Measurements from ENCODE around the gene NRSN1.

The NRSN1 gene

GRCh38 chr6:24152014-24152413 lies 26.0 kb downstream of the NRSN1 start:
- H3K36me3 ChIP-seq (ENCODE audit: low read length) = no peaks in the 10 kb centered on the region
- H3K9me3 ChIP-seq (ENCODE audit: insufficient read depth, low read length) = no peaks in the 10 kb centered on the region
- H3K4me3 ChIP-seq (ENCODE audit: insufficient read depth, low read length, poor library complexity, severe bottlenecking) = no peak overlapping the region
- H4K20me1 ChIP-seq (ENCODE audit: low read depth, low read length) = no peaks in the 10 kb centered on the region
- no peaks in the 10 kb centered on the region for H3F3A ChIP-seq (ENCODE audit: insufficient read depth)
- H3K27me3 ChIP-seq (ENCODE audit: low read length) = no peaks in the 10 kb centered on the region
- H3K27ac ChIP-seq (ENCODE audit: low read depth, low read length) = no peak overlapping the region
- H3K79me2 ChIP-seq (ENCODE audit: insufficient read depth, low read length) = no peaks in the 10 kb centered on the region
- H3K4me2 ChIP-seq (ENCODE audit: low read depth, low read length, poor library complexity, severe bottlenecking) = no peak overlapping the region
- TF ChIP-seq, protein P1, sequence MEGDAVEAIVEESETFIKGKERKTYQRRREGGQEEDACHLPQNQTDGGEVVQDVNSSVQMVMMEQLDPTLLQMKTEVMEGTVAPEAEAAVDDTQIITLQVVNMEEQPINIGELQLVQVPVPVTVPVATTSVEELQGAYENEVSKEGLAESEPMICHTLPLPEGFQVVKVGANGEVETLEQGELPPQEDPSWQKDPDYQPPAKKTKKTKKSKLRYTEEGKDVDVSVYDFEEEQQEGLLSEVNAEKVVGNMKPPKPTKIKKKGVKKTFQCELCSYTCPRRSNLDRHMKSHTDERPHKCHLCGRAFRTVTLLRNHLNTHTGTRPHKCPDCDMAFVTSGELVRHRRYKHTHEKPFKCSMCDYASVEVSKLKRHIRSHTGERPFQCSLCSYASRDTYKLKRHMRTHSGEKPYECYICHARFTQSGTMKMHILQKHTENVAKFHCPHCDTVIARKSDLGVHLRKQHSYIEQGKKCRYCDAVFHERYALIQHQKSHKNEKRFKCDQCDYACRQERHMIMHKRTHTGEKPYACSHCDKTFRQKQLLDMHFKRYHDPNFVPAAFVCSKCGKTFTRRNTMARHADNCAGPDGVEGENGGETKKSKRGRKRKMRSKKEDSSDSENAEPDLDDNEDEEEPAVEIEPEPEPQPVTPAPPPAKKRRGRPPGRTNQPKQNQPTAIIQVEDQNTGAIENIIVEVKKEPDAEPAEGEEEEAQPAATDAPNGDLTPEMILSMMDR (IDR thresholded peaks at IDR 0.05; ENCODE audit: insufficient read depth, low read length, poor library complexity, severe bottlenecking) = no peak
- no peak for TF ChIP-seq EZH2phosphoT487 (conservative IDR thresholded peaks at IDR 0.05; ENCODE audit: low read length)
- no peak overlapping the region for H2AFZ ChIP-seq (ENCODE audit: low read depth, low read length, severe bottlenecking)
- H3K9ac ChIP-seq (ENCODE audit: low read length) = no peak overlapping the region
- no peaks in the 10 kb centered on the region for H3K9me2 ChIP-seq (replicated peaks; ENCODE audit: insufficient read depth, low read length)

- H3K27ac ChIP-seq (ENCODE audit: low read depth, low read length) = no peak overlapping the region
- TF ChIP-seq, protein P1 (IDR thresholded peaks at IDR 0.05; ENCODE audit: insufficient read depth, low read length, poor library complexity, severe bottlenecking) = no peak
- no peak for TF ChIP-seq EZH2phosphoT487 (conservative IDR thresholded peaks at IDR 0.05; ENCODE audit: low read length)
- H3K27me3 ChIP-seq (ENCODE audit: low read length) = no peaks in the 10 kb centered on the region
- H4K20me1 ChIP-seq (ENCODE audit: low read depth, low read length) = no peaks in the 10 kb centered on the region
- no peak overlapping the region for H3K4me2 ChIP-seq (ENCODE audit: low read depth, low read length, poor library complexity, severe bottlenecking)
- no peak overlapping the region for H2AFZ ChIP-seq (ENCODE audit: low read depth, low read length, severe bottlenecking)
- no peaks in the 10 kb centered on the region for H3F3A ChIP-seq (ENCODE audit: insufficient read depth)
- H3K4me3 ChIP-seq (ENCODE audit: insufficient read depth, low read length, poor library complexity, severe bottlenecking) = no peak overlapping the region
- no peak overlapping the region for H3K9ac ChIP-seq (ENCODE audit: low read length)
- no peaks in the 10 kb centered on the region for H3K9me3 ChIP-seq (ENCODE audit: insufficient read depth, low read length)
- no peaks in the 10 kb centered on the region for H3K79me2 ChIP-seq (ENCODE audit: insufficient read depth, low read length)
- no peaks in the 10 kb centered on the region for H3K36me3 ChIP-seq (ENCODE audit: low read length)
- no peaks in the 10 kb centered on the region for H3K9me2 ChIP-seq (replicated peaks; ENCODE audit: insufficient read depth, low read length)
These were observed 28.1 kb downstream of the NRSN1 start for GRCh38 chr6:24154121-24154520.

DNA sequence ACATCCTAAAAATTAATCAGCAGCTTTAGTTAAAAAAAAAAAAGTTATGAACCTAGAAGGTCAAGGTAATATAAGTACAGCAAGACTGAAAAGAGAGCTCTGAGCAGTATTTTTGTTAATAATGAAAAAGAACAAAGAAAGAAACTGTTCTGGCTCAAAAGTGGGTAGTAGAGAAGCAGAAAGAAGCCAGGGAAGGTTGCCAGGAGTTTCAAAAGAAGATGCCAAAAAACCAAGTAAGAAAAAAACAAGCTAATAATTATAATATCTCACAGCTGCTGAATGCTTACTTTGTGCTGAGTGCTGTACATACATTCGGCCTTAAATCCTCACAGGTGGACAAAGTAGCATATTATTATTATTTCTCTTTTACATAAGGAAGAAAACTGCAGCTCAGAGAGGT lies 31.9 kb downstream of the NRSN1 start:
- Histone ChIP-seq H4K20me1 (ENCODE audit: low read depth, low read length) (no peaks in the 10 kb centered on the region), H3K27me3 (ENCODE audit: low read length) (no peaks in the 10 kb centered on the region), H3K79me2 (ENCODE audit: insufficient read depth, low read length) (no peaks in the 10 kb centered on the region), H3K4me3 (ENCODE audit: insufficient read depth, low read length, poor library complexity, severe bottlenecking) (no peak overlapping the region), H3K9ac (ENCODE audit: low read length) (no peak overlapping the region), H2AFZ (ENCODE audit: low read depth, low read length, severe bottlenecking) (no peak overlapping the region), H3K27ac (ENCODE audit: low read depth, low read length) (no peak overlapping the region), H3K9me3 (ENCODE audit: insufficient read depth, low read length) (no peaks in the 10 kb centered on the region), H3K4me2 (ENCODE audit: low read depth, low read length, poor library complexity, severe bottlenecking) (no peak overlapping the region), H3F3A (ENCODE audit: insufficient read depth) (no peaks in the 10 kb centered on the region), H3K36me3 (ENCODE audit: low read length) (no peaks in the 10 kb centered on the region), H3K9me2 (replicated peaks; ENCODE audit: insufficient read depth, low read length) (no peaks in the 10 kb centered on the region)
- TF ChIP-seq, protein P1 (IDR thresholded peaks at IDR 0.05; ENCODE audit: insufficient read depth, low read length, poor library complexity, severe bottlenecking) = no peak
- no peak for TF ChIP-seq EZH2phosphoT487 (conservative IDR thresholded peaks at IDR 0.05; ENCODE audit: low read length)
